Muscle of arm (tissue), 12 donors: Measurements from ENCODE around the gene PSMD4. TPM values are rescaled to one million over a fixed set of nuclear protein-coding genes. Genes with fewer than 3 reads are reported as not detected.
A peak's percentile ranks its signal among the peaks of the same experiment; 100 is the strongest.
"Not testable (repeated sequence)": the region's sequence is repeated elsewhere in the genome, so short reads cannot be mapped to it uniquely, and the experiment has no call there.

ENCODE experiments used
- DNase-seq: peaks from one replicate; pipeline ENCODE4 v3.0.0-alpha.2; 2013
- polyA plus RNA-seq, 12 donors: library from polyadenylated mRNA; unstranded; fragments of 120-200 nt; gene quantifications; one replicate each; pipeline ENCODE4 v1.2.1, GENCODE V29; 2013; ENCODE audit not compliant: insufficient read length in 12 of 12

Gene PSMD4
- polyA plus RNA-seq, 12 donors, result 69.6 to 122 (median 110) TPM; not detected in 1

DNA sequence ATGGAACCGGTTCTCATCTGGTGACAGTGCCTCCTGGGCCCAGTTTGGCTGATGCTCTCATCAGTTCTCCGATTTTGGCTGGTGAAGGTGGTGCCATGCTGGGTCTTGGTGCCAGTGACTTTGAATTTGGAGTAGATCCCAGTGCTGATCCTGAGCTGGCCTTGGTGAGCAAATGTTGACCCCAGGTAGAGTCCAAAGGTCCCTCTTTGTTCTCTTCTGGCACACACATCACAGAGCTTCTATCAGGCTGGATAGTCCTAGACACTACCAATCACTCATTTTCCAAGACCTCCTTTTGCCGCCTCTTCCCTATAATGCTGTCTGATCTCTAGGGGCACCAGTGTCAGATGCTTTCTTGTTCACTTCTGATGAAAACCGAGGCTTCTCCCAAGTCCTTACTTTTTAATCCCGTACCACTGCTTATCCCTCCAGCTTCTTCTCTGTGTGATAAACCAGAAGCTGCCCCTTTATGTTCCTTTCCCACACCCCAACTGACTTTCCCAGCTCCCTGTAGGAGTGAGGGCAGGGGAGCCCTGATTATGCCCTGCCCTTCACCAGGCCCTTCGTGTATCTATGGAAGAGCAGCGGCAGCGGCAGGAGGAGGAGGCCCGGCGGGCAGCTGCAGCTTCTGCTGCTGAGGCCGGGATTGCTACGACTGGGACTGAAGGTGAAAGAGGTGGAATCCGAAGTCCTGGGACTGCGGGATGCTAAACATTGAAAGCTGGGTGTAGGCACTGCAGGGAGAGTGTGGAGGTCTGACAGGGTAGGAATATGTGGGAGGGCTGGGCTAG, 11.1 kb downstream of the PSMD4 start:
- no peak for DNase-seq

DNA sequence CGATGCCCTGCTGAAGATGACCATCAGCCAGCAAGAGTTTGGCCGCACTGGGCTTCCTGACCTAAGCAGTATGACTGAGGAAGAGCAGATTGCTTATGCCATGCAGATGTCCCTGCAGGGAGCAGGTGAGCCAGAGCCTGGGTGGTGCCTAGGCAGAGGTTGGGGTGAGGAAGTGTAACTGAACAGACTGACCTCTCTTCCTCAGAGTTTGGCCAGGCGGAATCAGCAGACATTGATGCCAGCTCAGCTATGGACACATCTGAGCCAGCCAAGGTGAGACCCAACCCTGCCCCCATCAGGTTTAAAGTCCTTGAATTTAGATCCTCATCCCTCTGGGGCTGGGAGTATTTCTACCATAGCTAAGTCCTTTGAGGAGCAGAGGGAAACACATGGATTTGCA, 11.8 kb downstream of the PSMD4 start:
- no peak for DNase-seq

DNA sequence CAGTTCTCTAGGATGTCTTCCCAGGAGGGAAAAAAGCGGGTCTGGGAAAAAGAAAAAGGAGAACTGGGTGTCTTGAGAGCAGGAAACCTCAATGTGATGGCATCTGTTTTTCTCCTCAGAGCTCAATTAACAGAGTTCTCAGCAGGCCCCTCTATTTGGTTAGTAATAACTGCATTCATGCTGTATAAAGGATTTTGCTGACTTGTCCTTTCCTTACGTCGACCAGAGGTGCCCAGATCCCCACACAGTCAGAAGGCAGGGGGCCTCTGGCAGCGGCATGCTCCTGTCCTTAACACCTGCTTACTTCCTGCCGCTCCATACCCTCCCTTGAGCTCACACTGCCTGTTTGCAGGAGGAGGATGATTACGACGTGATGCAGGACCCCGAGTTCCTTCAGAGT, 12.3 kb downstream of the PSMD4 start:
- no peak for DNase-seq

DNA sequence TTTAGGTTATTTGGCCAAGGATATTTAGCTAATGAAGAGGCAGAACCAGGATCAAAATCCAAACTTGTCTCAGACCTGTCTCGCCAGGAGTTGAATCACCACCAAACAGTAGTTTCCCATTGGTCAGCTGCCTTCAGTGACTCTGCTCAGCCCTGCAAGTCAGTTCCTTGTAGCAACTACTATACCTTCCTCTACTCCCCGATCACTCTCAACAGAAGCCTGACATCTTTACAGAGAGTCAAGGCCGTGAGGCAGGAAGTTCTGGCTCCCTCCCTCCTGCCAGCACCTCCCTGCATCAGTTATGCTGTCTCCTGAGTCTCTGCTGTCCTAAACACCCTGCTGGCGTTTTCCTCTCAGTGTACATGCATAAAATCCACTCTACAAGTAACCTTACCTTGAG, 13.2 kb downstream of the PSMD4 start:
- DNase-seq, result no peak

DNA sequence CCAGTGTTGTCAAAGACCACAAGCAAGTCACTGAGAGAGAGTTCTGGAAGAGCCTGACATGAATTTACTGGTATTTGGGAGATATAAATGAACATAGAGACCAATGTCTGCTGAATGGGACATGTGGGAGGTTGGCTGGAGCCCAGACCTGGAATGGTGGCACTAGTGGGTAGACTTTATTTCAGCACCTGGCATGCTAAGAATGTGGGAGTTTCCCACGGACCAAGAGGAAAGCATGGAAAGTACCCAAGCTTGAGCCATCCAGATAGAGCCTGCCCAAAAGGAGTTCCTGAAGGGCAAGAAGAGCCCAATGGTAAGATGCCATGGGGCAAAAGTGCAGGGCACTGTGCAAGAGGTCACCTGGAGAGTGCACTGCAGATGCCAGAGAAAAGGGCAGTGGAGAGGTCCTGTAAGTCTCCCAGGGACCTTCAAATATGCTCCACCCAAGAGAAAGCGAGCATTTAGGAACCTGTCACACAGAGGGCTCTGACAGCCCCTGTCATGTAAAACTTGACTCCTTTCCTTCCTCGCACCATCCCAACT, 19.5 kb downstream of the PSMD4 start:
- no peak for DNase-seq

DNA sequence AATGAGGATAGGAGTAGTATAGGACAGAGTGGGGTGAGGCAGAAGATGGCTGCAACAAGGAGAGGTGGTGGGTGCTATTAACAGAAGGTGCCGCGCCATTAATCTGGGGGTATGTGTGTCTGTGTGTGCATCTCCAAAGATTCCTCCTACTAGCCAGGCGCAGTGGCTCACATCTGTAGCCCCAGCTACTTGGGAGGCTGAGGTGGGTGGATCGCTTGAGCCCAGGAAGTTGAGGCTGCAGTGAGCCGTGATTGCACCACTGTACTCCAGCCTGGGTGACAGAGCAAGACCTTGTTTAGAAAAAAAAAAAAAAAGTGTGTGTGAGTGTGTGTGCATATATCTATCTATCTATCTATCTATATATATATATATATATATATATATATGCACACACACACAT, 20.8 kb downstream of the PSMD4 start:
- not testable (repeated sequence) for DNase-seq

DNA sequence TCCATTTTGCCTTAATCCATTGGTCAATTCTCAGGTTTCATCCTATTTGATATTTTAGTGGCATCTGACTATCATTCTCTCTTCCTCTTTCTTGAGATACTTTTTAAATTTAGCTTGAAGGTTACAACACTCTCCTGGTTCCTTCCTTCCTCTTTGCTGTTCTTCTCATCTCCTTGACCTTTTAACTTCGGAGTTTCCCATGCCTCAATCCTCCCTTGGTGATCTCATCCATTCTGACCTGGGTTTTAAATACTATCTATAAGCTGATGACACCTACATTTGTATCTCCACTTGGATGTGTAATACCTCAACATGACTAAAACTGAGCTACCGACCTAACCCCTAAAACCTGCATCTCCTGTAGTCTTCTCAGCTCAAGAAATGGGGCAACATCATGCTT, 22.7 kb downstream of the PSMD4 start:
- no peak for DNase-seq

DNA sequence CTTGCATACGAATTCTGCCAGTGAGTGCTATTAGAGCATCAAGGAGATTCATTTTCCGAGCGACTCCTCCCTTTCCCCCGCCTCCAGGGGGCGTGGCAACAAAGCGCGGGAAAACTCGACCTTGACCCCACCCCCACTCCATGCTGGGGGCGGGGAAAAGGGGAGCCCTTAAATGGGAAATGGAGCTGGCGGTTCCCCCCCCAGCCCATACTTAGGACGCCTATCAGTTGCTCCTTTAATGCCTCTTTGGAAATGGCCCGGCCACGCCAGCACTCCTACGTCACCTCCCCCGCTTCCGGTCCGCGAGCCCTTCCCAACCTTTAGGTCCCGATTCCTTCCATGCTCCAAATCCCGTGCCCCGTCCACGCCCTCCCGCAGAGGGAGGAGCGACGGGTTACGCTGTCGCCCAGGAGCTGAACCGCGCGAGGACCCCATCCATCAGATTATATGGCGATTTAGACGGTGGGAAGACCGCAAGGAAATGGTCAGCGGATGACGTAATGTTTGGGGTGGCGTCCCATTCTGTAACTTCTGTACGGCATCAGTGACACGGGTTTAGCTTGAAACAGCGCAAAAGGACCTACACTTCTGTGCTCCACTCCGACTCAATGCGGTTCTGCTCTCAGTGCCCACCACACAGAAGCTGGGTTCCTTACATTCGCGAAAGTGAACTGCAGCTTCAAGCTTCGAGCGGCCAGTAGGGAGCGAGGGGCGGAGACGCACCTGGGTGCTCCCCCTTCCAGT, 26.9 kb downstream of the PSMD4 start:
- DNase-seq, result peak; percentile 98

DNA sequence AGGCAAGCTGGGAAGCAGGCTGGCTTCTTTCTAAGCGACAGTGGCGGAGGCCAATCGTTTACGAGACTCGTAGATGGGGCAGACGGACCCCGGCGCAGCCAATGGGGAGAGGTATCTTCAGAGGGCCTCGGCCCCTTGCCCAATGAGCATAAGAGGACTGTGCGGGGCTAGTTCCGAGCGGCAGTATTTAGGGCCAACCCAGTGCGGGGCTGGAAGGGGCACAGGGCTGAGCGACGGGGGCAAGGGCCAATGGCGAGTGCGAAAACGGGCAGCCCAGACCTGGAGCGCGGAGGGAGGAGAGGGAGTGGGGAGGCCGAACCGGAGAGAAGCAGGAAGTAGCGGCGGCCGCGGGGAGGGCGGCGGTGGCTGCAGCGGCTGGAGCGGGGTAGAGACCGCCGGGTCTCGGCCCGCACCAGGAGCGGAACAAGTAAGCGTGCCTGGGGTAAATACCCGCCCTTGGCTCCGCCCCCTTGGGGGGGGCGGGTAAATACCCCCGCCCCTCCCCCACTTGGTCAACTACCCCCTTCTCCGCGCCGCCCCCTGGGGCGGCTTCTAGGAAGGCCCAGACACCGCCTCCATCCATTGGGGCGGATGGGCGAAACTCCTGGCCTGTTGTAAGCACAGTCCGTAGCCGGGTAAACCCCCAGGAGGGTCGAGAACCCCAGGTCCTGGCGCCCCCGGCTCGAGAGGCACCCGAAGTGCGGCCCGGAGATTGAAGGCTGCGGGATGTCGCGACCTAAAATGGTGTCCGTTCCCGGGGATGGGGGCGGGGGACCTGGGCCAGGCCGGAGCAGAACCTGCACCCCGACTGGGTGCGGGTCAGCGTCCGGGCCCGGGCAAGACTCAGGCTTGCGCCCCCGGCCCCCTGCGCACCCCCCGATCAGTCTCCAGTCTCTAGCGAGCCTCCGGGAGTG, 27.7 kb downstream of the PSMD4 start, which contains the start of gene ZNF687:
ZNF687 (plus strand) TSS at position 331 of the 914 bp plus-strand sequence. CDS start 3,993 bp downstream, outside the sequence.
- DNase-seq, result peak; percentile 100

DNA sequence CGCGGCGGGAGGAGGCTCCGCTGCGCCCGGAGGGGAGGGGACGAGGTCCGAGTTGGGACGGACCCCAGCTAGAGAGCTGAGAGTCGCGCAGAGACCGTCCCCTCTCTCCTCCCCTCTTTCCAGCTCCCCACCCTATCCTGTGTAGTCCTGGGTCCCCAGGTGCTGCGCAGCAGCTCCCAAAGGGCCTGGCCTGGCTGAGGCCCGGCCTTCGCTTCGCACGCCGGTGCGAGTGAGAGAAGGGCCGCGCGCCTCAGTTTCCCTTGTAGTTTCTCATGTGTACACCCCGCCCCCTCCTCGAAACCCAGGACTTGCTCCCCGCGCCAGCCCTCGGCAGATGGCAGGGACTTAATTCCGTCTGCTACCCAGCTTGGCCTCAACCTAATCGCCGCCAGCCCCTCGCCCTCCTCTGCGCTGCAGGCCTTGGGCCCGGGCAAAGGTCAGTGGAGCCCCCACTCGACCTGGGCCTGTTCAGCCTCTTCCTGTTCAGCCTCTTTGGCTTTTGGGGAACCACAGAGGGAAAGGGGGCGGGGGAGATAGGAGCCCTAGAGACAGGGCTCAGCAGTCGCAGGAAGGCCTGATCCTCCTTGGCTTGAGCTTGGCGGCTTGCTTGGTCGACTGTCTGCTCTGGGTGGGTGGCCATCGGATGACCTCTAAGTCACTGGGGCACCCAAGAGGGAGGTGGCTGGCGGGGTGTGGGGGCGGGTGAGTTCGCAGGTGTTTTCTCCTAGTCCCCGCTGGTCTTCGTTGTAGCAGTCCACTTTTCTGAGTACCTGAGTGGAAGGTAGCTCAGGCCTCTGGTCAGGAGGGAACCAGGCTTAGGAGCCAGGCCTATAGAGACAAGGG, 28.6 kb downstream of the PSMD4 start:
- DNase-seq, result peak; percentile 51

DNA sequence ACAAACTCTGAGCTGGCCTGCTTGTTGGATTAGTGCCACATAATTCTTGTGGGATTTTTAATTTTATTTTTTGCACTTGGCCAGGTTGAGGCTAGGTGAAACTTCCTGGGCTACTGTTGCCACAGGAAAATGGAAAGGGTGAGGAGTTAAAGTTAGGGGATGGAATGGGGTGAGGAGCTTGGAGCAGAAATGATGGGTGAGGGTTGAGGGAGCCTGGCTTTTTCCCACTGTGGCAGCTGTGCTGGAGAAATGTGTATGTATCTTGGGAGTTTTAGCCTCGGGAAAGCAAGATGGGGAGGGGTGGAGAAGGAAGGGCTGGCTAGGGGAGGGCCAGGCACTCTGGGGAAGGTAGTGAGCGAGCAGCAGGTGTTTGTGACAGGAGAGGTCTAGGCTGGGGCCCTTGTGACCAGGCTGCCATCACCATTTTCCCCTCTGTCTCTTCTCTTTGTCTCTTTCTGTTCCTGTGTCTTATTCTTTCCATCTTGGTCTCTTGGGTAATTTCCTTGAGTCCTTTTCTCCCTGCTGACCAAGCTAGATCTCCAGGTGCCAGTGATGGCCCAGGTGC, 29.6 kb downstream of the PSMD4 start:
- DNase-seq, result no peak

DNA sequence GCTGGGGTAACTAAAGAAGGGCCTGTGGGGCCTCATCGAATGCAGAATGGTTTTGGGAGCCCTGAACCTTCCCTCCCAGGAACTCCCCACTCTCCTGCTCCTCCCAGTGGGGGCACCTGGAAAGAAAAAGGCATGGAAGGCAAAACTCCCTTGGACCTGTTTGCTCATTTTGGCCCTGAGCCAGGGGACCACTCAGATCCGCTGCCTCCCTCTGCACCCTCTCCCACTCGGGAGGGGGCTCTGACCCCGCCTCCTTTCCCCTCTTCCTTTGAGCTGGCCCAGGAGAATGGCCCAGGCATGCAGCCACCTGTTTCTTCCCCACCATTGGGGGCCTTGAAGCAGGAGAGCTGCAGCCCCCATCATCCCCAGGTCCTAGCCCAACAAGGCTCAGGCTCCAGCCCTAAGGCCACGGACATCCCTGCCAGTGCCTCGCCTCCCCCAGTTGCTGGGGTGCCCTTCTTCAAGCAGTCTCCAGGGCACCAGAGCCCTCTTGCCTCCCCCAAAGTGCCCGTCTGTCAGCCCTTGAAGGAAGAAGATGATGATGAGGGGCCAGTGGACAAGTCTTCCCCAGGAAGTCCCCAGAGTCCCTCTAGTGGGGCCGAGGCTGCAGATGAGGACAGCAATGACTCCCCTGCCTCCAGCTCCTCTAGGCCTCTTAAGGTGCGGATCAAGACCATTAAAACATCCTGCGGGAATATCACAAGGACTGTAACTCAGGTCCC, 32.2 kb downstream of the PSMD4 start:
- DNase-seq, result no peak

DNA sequence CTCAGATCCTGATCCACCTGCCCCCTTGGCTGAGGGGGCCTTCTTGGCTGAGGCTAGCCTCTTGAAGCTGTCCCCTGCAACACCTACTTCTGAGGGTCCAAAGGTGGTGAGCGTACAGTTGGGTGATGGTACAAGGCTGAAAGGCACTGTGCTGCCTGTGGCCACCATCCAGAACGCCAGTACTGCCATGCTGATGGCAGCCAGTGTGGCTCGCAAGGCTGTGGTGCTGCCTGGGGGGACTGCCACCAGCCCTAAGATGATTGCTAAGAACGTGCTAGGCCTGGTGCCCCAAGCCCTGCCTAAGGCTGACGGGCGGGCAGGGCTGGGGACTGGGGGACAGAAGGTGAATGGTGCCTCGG, 32.8 kb downstream of the PSMD4 start:
- no peak for DNase-seq

DNA sequence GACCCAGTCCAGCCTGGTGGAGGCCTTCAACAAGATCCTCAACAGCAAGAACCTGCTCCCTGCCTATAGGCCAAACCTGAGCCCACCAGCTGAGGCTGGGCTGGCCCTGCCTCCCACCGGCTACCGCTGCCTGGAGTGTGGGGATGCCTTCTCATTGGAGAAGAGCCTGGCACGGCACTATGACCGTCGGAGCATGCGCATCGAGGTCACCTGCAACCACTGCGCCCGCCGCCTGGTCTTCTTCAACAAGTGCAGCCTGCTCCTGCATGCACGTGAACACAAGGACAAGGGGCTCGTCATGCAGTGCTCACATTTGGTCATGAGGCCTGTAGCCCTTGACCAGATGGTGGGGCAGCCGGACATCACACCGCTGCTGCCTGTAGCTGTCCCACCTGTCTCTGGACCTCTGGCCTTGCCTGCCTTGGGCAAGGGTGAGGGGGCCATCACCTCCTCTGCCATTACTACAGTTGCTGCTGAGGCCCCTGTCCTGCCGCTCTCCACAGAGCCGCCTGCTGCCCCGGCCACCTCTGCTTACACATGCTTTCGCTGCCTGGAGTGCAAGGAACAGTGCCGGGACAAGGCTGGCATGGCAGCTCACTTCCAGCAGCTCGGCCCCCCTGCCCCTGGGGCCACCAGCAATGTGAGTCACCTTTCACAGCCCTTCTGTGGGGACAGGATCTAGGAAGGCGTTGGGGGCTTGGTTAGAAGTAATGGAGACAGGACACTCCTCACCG, 33.4 kb downstream of the PSMD4 start:
- no peak for DNase-seq

DNA sequence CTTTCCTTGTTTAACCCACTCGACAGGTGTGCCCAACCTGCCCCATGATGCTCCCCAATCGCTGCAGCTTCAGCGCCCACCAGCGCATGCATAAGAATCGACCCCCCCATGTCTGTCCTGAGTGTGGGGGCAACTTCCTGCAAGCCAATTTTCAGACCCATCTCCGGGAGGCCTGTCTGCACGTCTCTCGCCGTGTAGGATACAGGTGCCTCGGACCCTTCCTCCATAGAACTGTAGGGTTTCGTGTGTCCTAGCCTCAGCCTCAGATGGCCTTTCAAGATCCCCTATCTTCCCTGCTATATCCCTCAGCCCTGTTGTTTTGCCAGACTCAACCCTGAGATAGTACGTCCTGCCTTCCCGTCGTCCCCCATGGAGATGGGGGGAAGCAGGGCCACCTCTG, 34.0 kb downstream of the PSMD4 start:
- no peak for DNase-seq

DNA sequence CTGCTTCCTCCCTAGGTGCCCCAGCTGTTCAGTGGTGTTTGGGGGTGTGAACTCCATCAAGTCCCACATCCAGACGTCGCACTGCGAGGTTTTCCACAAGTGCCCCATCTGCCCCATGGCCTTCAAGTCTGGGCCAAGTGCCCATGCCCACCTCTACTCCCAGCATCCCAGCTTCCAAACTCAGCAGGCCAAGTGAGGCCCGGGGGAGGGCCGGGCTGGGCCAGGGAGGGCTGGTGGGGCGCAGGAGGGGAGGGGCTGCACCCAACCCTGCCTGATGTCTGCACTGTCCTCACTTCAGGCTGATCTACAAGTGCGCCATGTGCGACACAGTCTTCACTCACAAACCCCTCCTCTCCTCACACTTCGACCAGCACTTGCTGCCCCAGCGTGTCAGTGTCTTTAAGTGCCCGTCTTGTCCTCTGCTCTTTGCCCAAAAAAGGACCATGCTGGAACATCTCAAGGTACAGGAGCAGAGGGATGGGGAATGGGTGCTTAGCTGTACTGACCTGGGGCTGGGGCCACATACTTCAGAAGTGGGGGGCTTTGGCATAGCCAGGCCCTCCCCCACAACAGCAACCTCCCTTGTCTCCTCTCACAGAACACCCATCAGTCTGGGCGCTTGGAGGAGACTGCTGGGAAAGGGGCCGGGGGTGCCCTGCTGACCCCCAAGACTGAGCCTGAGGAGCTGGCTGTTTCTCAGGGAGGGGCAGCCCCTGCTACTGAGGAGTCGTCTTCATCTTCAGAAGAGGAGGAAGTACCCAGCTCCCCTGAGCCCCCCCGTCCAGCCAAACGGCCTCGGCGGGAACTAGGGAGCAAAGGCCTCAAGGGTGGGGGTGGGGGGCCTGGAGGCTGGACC, 34.8 kb downstream of the PSMD4 start:
- DNase-seq, result no peak

DNA sequence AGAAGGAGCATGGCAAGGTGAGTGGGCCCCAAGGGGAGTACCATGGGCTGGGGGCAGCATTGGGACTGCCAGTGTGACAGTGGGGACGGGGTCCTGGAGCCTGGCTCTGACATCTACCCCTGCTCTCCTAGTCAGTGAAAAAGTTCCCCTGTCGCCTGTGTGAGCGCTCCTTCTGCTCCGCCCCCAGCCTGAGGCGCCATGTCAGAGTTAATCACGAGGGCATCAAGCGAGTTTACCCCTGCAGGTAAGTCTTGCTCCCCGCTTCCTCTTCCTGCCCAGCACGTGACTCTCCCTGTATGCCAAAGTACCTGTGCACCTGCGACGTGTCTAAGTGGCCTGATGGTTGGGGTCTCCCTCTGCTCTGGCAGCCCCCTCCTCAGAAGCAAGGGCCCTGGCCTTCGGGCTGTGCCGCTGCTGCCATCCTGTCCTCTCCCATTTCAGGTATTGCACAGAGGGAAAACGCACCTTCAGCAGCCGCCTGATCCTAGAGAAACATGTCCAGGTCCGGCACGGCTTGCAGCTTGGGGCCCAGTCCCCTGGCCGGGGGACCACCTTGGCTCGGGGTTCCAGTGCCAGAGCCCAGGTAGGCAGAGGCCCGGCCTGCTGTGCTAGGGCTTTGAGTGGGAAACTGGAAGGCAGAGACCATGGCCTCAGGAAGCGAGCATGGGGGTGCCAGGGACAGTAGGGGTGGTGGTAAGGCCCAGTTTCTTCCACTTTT, 35.6 kb downstream of the PSMD4 start:
- no peak for DNase-seq
